ENCODE results near the gene HAUS7. TPM values are rescaled to one million over a fixed set of nuclear protein-coding genes. Genes with fewer than 3 reads are reported as not detected.

HAUS7 gene
- total RNA-seq, 3 donors from 2014 or later = 19.0 to 26.2 (median 21.9) TPM

DNA sequence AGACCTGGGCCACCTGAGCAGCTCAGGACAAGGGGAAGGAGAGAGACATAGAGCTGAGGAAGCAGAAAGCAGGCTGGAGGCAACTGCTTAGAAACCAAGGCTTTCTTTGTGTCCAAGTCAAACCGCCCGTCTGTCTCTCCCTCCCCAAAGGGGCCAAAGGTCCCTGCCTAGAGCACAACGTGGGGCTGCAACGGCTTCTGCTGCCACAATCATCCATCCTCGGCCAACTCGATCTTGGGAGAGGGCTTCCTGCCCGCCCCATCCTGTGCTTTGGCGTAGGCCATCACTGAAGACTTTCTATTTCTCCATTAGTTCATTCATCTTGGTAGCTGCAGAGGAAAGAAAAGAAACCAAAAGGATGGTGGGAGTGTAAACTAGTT, 22.8 kb downstream of the HAUS7 start:
- H3K36me3 ChIP-seq = no peaks in the 10 kb centered on the region
- no peak for TF ChIP-seq CTCF (IDR thresholded peaks at IDR 0.05)
- TF ChIP-seq POLR2A (IDR thresholded peaks at IDR 0.05) = no peak
- no peak for TF ChIP-seq POLR2AphosphoS5 (IDR thresholded peaks at IDR 0.05)
- no peaks in the 10 kb centered on the region for H3K9me3 ChIP-seq
- no peak overlapping the region for H3K27ac ChIP-seq
- H3K4me1 ChIP-seq = no peaks in the 10 kb centered on the region
- no peak overlapping the region for H3K4me3 ChIP-seq
- H3K27me3 ChIP-seq = peaks cover 0 to 14% of the 10 kb centered on the region in 2 donors
- intact Hi-C loops (cut with DNase I; ENCODE audit: low total_unique reads) = no loop called here
- DNase-seq (ENCODE audit: low spot score in 2 of 2) = no peak

DNA sequence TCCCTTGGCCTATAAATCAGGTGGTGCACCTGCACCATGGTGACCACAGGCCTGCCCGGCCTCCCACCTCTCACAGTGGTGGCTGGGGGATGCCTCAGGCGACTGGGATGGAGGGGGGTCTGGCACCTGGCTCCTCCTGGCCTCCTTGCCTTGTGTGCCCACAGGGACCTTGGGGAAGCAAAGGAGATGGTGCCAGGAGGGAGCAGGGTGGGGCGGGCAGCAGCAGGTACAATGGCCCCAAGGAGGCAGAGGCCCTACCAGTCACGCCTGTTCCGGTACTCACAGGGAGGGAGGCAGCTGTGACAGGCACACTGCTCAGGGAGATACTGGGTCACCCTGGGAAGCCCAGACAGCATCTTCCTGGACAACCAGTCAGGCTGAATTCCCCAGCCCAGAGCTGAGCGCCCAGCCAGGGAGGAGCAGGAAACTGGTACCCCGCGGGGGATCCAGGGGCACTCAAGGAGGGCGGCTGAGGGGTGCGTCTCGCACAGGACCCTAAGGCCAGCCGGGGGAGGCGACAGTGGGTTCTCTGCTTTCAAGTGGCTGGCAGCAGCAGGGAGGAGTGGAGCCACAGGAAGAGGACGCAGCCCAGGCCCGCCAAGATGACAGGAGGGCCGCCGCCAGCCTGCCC, 23.3 kb downstream of the HAUS7 start:
- Histone ChIP-seq H3K9me3 (no peaks in the 10 kb centered on the region), H3K4me1 (no peaks in the 10 kb centered on the region), H3K36me3 (no peaks in the 10 kb centered on the region), H3K27me3 (peaks cover 0 to 14% of the 10 kb centered on the region in 2 donors), H3K4me3 (no peak overlapping the region), H3K27ac (no peak overlapping the region)
- no peak for DNase-seq (ENCODE audit: low spot score in 2 of 2)
- TF ChIP-seq POLR2A (IDR thresholded peaks at IDR 0.05) (no peak), CTCF (IDR thresholded peaks at IDR 0.05) (no peak), POLR2AphosphoS5 (IDR thresholded peaks at IDR 0.05) (no peak)
- intact Hi-C loops (cut with DNase I; ENCODE audit: low total_unique reads) = no loop called here

DNA sequence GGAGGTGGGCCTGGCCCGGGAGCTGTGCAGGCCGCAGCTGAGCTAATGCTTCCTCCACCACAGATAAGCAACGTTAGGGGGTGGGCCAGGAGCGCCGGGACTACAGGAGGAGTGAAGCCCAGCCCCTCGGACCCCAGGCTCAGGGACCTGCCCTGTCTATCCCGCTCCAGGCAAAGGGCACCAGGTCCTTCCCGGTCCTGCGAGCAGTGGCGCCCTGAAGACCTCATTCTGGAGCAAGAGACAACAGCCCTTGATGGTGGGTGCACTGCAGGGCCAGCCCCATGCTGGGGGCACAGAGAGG, 23.8 kb downstream of the HAUS7 start:
- no peak for DNase-seq (ENCODE audit: low spot score in 2 of 2)
- Histone ChIP-seq H3K4me3 (no peak overlapping the region), H3K36me3 (no peaks in the 10 kb centered on the region), H3K4me1 (no peaks in the 10 kb centered on the region), H3K27ac (no peak overlapping the region), H3K9me3 (no peaks in the 10 kb centered on the region), H3K27me3 (peaks cover 0 to 14% of the 10 kb centered on the region in 2 donors)
- intact Hi-C loops (cut with DNase I; ENCODE audit: low total_unique reads) = no loop called here
- TF ChIP-seq POLR2A (IDR thresholded peaks at IDR 0.05) (no peak), CTCF (IDR thresholded peaks at IDR 0.05) (no peak), POLR2AphosphoS5 (IDR thresholded peaks at IDR 0.05) (no peak)

GRCh38 chrX:153445856-153446635, 24.3 kb downstream of the HAUS7 start, which contains the start of gene TREX2:
TREX2 (minus strand) TSS chrX:153446056; CDS start chrX:153445430, 626 bp downstream.
- no peak within 1 kb of the TSS for H3K4me3 ChIP-seq
- intact Hi-C loops (cut with DNase I; ENCODE audit: low total_unique reads) = no loop called here
- H3K27me3 ChIP-seq = peaks cover 0 to 14% of the 10 kb centered on the region in 2 donors
- H3K4me1 ChIP-seq = no peaks in the 10 kb centered on the region
- DNase-seq (ENCODE audit: low spot score in 2 of 2) = no peak
- H3K9me3 ChIP-seq = no peaks in the 10 kb centered on the region
- peak within 1 kb of the TSS in 1 of 2 donors; percentile 25 for H3K27ac ChIP-seq
- TF ChIP-seq CTCF (IDR thresholded peaks at IDR 0.05) (no peak), POLR2A (IDR thresholded peaks at IDR 0.05) (no peak), POLR2AphosphoS5 (IDR thresholded peaks at IDR 0.05) (no peak)
- no peaks in the 10 kb centered on the region for H3K36me3 ChIP-seq

Data from breast epithelium (tissue), 4 donors.